Right atrium auricular region (tissue), 2 donors: ENCODE results near the gene DDX50. TPM values are rescaled to one million over a fixed set of nuclear protein-coding genes. Genes with fewer than 3 reads are reported as not detected.

ENCODE experiments used
- DNase-seq: peaks from one replicate; pipeline ENCODE4 v3.0.0-alpha.2; 2019; ENCODE audit warnings: low spot score
- H3K27ac ChIP-seq, 2 donors: fragments of 200-600 bp; sonication (generic); 1 replicate in 1 of 2; 2 replicates in 1 of 2; pipeline ENCODE4 v1.5.1; 2016 to 2019
- H3K27me3 ChIP-seq, 2 donors: fragments of 200-600 bp; sonication (generic); one replicate each; pipeline versions ENCODE4 v1.5.1 to v1.6.0; 2017 to 2019
- H3K36me3 ChIP-seq: fragments of 200-600 bp; sonication (generic); one replicate; pipeline ENCODE4 v1.5.1; 2016
- H3K4me1 ChIP-seq, 2 donors: fragments of 200-600 bp; sonication (generic); one replicate each; pipeline versions ENCODE4 v1.5.1 to v1.6.0; 2017 to 2019
- H3K4me3 ChIP-seq, 2 donors: fragments of 200-600 bp; sonication (generic); 1 replicate in 1 of 2; 2 replicates in 1 of 2; pipeline ENCODE4 v1.5.1; 2017 to 2019; ENCODE audit warnings: mild to moderate bottlenecking in 1 of 2, moderate library complexity in 1 of 2
- H3K9me3 ChIP-seq, 2 donors: fragments of 200-600 bp; sonication (generic); one replicate each; pipeline ENCODE4 v1.5.1; 2019
- CTCF ChIP-seq, 2 donors: fragments of 200-600 bp; sonication (generic); IDR thresholded peaks; one replicate each; pipeline ENCODE4 v1.5.1; 2019; ENCODE audit warnings: antibody characterized with exemption in 2 of 2
- total RNA-seq, 2 donors: library from RNA; depleted of rRNA; stranded (reverse); fragments of >200 nt; gene quantifications; one replicate each; pipeline ENCODE4 v1.1.0, GENCODE V29; 2016

DDX50 gene
- total RNA-seq, 2 donors from 2014 or later, result 18.9 to 22.3 TPM

- Histone ChIP-seq H3K9me3 (no peaks in the 10 kb centered on the region), H3K27me3 (no peaks in the 10 kb centered on the region), H3K4me1 (peaks cover 0 to 2% of the 10 kb centered on the region in 2 donors), H3K4me3 (no peak overlapping the region), H3K27ac (no peak overlapping the region), H3K36me3 (no peaks in the 10 kb centered on the region)
- no peak for TF ChIP-seq CTCF (IDR thresholded peaks at IDR 0.05)
- DNase-seq, result no peak
Measured at GRCh38 chr10:68895041-68895440, 6.1 kb upstream of the DDX50 start.

GRCh38 chr10:68897336-68897741, 3.8 kb upstream of the DDX50 start:
- H3K4me3 ChIP-seq, result no peak overlapping the region
- no peaks in the 10 kb centered on the region for H3K36me3 ChIP-seq
- TF ChIP-seq CTCF (IDR thresholded peaks at IDR 0.05), result peak in 1 of 2 donors; percentile 54
- H3K9me3 ChIP-seq, result no peaks in the 10 kb centered on the region
- no peak overlapping the region for H3K27ac ChIP-seq
- peaks cover 0 to 10% of the 10 kb centered on the region in 2 donors for H3K4me1 ChIP-seq
- DNase-seq, result no peak
- H3K27me3 ChIP-seq, result no peaks in the 10 kb centered on the region

- Histone ChIP-seq H3K4me1 (peaks cover 0 to 19% of the 10 kb centered on the region in 2 donors), H3K9me3 (no peaks in the 10 kb centered on the region), H3K4me3 (no peak overlapping the region), H3K27ac (no peak overlapping the region), H3K36me3 (no peaks in the 10 kb centered on the region), H3K27me3 (no peaks in the 10 kb centered on the region)
- TF ChIP-seq CTCF (IDR thresholded peaks at IDR 0.05), result no peak
- DNase-seq, result no peak
Measured at GRCh38 chr10:68899186-68899745, 1.8 kb upstream of the DDX50 start.

- Histone ChIP-seq H3K36me3 (no peaks in the 10 kb centered on the region), H3K4me3 (peak overlapping the region; percentile 79 to 85), H3K4me1 (peaks cover 0 to 25% of the 10 kb centered on the region in 2 donors), H3K9me3 (no peaks in the 10 kb centered on the region), H3K27me3 (no peaks in the 10 kb centered on the region), H3K27ac (peak overlapping the region; percentile 99)
- TF ChIP-seq CTCF (IDR thresholded peaks at IDR 0.05), result no peak
- no peak for DNase-seq
Measured at GRCh38 chr10:68900427-68901104, 549 bp upstream of the DDX50 start.

GRCh38 chr10:68902382-68902781, 1.3 kb downstream of the DDX50 start:
- no peak for DNase-seq
- H3K27me3 ChIP-seq, result no peaks in the 10 kb centered on the region
- no peak for TF ChIP-seq CTCF (IDR thresholded peaks at IDR 0.05)
- peaks cover 0 to 25% of the 10 kb centered on the region in 2 donors for H3K4me1 ChIP-seq
- no peaks in the 10 kb centered on the region for H3K9me3 ChIP-seq
- no peak overlapping the region for H3K27ac ChIP-seq
- peaks cover 7% of the 10 kb centered on the region for H3K36me3 ChIP-seq
- H3K4me3 ChIP-seq, result peak overlapping the region in 1 of 2 donors; percentile 79
